GM18951 (cell line): ENCODE data around the gene TK1.

Experiments used
- POLR2A ChIP-seq: IDR thresholded peaks from 4 replicates; pipeline ENCODE4 v1.6.1; 2011; ENCODE audit warnings: mild to moderate bottlenecking; ENCODE audit not compliant: insufficient read length, insufficient read depth; ENCODE audit errors: extremely low read depth
- in situ Hi-C: fragments of 300-500 bp; cut with MboI; formaldehyde crosslinking; loops from one replicate; pipeline ENCODE4 v1.12.0; 2022; ENCODE audit warnings: low sequenced_read_pairs, mixed read lengths, inconsistent platforms; ENCODE audit not compliant: unreplicated experiment

TK1 gene

GRCh38 chr17:78226759-78227454, 40.1 kb upstream of the TK1 start:
- in situ Hi-C loops = no loop called here
- TF ChIP-seq POLR2A = no peak

DNA sequence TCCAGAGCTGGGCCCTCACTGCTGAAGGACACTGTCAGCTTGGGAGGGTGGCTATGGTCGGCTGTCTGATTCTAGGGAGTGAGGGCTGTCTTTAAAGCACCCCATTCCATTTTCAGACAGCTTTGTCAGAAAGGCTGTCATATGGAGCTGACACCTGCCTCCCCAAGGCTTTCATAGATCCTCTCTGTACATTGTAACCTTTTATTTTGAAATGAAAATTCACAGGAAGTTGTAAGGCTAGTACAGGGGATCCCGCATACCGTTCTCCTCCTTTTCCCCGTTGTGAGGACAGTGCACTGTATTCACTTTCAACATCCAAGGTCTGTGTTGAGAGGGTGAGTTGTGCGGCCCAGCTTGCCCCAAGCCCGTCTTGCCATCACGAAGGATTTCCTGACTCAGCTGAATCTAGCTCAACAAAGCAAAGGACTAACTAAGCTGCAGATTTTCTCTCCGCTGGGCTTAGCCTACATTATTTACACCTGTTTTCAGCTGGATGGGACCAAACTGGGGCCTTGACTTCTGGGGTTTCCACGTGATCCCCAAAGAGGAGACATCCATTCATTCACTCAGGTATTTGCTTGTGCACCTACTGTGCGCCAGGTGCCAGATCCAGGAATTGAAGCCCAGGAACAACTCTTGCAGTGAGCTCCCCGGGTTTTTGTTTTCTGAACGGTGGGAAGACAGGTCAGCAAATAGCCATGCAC, 39.4 kb upstream of the TK1 start:
- TF ChIP-seq POLR2A = no peak
- in situ Hi-C loops = no loop called here

DNA sequence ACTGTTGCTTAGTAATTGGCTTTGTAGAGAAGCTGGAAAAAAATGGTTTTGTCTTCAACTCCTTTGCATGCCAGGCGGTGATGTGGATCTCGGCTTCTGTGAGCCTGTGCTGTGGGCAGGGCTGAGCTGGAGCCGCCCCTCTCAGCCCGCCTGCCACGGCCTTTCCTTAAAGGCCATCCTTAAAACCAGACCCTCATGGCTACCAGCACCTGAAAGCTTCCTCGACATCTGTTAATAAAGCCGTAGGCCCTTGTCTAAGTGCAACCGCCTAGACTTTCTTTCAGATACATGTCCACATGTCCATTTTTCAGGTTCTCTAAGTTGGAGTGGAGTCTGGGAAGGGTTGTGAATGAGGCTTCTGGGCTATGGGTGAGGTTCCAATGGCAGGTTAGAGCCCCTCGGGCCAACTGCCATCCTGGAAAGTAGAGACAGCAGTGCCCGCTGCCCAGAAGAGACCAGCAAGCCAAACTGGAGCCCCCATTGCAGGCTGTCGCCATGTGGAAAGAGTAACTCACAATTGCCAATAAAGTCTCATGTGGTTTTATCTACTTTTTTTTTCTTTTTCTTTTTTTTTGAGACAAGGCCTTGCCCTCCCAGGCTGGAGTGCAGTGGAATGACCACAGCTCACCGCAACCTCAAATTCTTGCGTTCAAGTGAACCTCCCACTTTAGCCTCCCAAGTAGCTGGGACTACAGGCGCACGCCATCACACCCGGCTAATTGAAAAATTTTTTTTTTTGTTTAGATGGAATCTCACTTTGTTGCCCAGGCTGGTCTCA, 38.4 kb upstream of the TK1 start:
- TF ChIP-seq POLR2A = no peak
- in situ Hi-C loops = no loop called here

GRCh38 chr17:78224231-78225087, 37.6 kb upstream of the TK1 start:
- in situ Hi-C loops = no loop called here
- TF ChIP-seq POLR2A = no peak

DNA sequence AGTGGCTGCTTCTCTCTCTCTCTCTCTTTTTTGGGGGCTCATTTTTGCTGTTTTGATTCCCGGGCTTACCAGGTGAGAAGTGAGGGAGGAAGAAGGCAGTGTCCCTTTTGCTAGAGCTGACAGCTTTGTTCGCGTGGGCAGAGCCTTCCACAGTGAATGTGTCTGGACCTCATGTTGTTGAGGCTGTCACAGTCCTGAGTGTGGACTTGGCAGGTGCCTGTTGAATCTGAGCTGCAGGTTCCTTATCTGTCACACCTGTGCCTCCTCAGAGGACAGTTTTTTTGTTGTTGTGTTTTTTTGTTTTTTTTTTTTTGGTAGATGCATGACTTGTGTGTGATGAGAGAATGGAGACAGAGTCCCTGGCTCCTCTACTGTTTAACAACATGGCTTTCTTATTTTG, 36.9 kb upstream of the TK1 start:
- TF ChIP-seq POLR2A = no peak
- in situ Hi-C loops = no loop called here

- in situ Hi-C loops = no loop called here
- no peak for TF ChIP-seq POLR2A
Observed at GRCh38 chr17:78223061-78223460, 36.2 kb upstream of the TK1 start.

- no peak for TF ChIP-seq POLR2A
Observed at GRCh38 chr17:78219396-78220150, 32.7 kb upstream of the TK1 start.

DNA sequence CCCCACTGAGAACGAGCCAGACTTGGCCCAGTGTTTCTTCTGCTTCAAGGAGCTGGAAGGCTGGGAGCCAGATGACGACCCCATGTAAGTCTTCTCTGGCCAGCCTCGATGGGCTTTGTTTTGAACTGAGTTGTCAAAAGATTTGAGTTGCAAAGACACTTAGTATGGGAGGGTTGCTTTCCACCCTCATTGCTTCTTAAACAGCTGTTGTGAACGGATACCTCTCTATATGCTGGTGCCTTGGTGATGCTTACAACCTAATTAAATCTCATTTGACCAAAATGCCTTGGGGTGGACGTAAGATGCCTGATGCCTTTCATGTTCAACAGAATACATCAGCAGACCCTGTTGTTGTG, 27.8 kb upstream of the TK1 start:
- no peak for TF ChIP-seq POLR2A
- in situ Hi-C loops = no loop called here

More at GRCh38 chr17:78219396-78220150, 32.7 kb upstream of the TK1 start:
- in situ Hi-C loops = no loop called here

GRCh38 chr17:78214016-78214705, 27.3 kb upstream of the TK1 start, which contains the start of gene BIRC5:
BIRC5 (plus strand) TSS chr17:78214253; CDS start chr17:78214317, 64 bp downstream.
- TF ChIP-seq POLR2A = peak; percentile 75
- in situ Hi-C loops = no loop called here

GRCh38 chr17:78211032-78211431, 24.2 kb upstream of the TK1 start:
- no peak for TF ChIP-seq POLR2A
- in situ Hi-C loops = no loop called here

DNA sequence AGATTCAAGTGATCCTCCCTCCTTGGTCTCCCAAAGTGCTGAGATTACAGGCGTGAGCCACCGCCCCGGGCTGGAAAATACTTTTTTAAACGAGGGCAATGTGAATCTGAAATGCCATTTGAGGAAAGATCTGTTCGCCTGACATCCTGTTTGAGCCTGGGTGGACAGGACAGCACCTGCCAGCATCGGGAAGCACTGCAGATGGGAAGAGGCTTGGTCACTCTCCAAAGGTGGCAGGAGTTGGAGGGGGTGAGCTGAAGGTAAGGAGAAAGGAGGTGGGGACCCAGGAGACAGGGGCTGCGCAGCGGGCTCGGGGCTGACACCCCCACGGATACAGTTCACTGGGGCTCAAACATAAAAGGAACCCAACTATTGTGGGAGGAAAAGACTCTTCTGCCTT, 23.3 kb upstream of the TK1 start:
- TF ChIP-seq POLR2A = no peak
- in situ Hi-C loops = no loop called here

- in situ Hi-C loops = no loop called here
- no peak for TF ChIP-seq POLR2A
Observed at GRCh38 chr17:78208486-78208885, 21.6 kb upstream of the TK1 start.
